NCI-H1436 treated with DMSO at 0.1 percent for 48 hours (cell line): ENCODE results near the gene DACH1.

Experiments used
- DNase-seq: peaks from one replicate; lab custom pipeline; 2025; lab: John Stamatoyannopoulos, UW

DACH1 gene

GRCh38 chr13:71489041-71489440, 378.0 kb downstream of the DACH1 start:
- DNase-seq: no peak

- DNase-seq: no peak
Observed at GRCh38 chr13:71488201-71488600, 378.8 kb downstream of the DACH1 start.

GRCh38 chr13:71485913-71486312, 381.1 kb downstream of the DACH1 start:
- no peak for DNase-seq

- no peak for DNase-seq
Observed at GRCh38 chr13:71483733-71484132, 383.3 kb downstream of the DACH1 start.

GRCh38 chr13:71481501-71481900, 385.5 kb downstream of the DACH1 start:
- no peak for DNase-seq

GRCh38 chr13:71481046-71481445, 386.0 kb downstream of the DACH1 start:
- no peak for DNase-seq

- no peak for DNase-seq
Observed at GRCh38 chr13:71477735-71478134, 389.3 kb downstream of the DACH1 start.

- no peak for DNase-seq
Observed at GRCh38 chr13:71474936-71475335, 392.1 kb downstream of the DACH1 start.

GRCh38 chr13:71469626-71470025, 397.4 kb downstream of the DACH1 start:
- no peak for DNase-seq

GRCh38 chr13:71464686-71465085, 402.3 kb downstream of the DACH1 start:
- DNase-seq: no peak

GRCh38 chr13:71461892-71462291, 405.1 kb downstream of the DACH1 start:
- no peak for DNase-seq

- no peak for DNase-seq
Observed at GRCh38 chr13:71460211-71460610, 406.8 kb downstream of the DACH1 start.

GRCh38 chr13:71459708-71460107, 407.3 kb downstream of the DACH1 start:
- DNase-seq: no peak

- no peak for DNase-seq
Observed at GRCh38 chr13:71457645-71458044, 409.4 kb downstream of the DACH1 start.

- DNase-seq: no peak
Observed at GRCh38 chr13:71456136-71456535, 410.9 kb downstream of the DACH1 start.

- no peak for DNase-seq
Observed at GRCh38 chr13:71454509-71454908, 412.5 kb downstream of the DACH1 start.

- no peak for DNase-seq
Observed at GRCh38 chr13:71448080-71448630, 418.8 kb downstream of the DACH1 start.

- DNase-seq: no peak
Observed at GRCh38 chr13:71437704-71438103, 429.3 kb downstream of the DACH1 start.

GRCh38 chr13:71430681-71431080, 436.3 kb downstream of the DACH1 start:
- no peak for DNase-seq

GRCh38 chr13:71417205-71417604, 449.8 kb downstream of the DACH1 start:
- DNase-seq: no peak

GRCh38 chr13:71412231-71412630, 454.8 kb downstream of the DACH1 start:
- DNase-seq: no peak

- no peak for DNase-seq
Observed at GRCh38 chr13:71408416-71408815, 458.6 kb downstream of the DACH1 start.

- DNase-seq: no peak
Observed at GRCh38 chr13:71399631-71400215, 467.3 kb downstream of the DACH1 start.

GRCh38 chr13:71396149-71396548, 470.9 kb downstream of the DACH1 start:
- no peak for DNase-seq
